Endothelial cell of umbilical vein (primary cell): ENCODE data around the gene NFATC2IP. TPM values are rescaled to one million over a fixed set of nuclear protein-coding genes. Genes with fewer than 3 reads are reported as not detected.

Experiments used
- BruUV-seq: library from RNA; stranded (reverse); fragments of 400-500 nt; replicated peaks from 2 replicates; lab custom pipeline; 2021; lab: Mats Ljungman, UMichigan
- CTCF ChIA-PET: fragments of 300-600, 350-600 bp; sonication (Branson Sonifier 250); formaldehyde crosslinking; loops from one replicate; lab custom pipeline; 2021; ENCODE audit warnings: antibody characterized with exemption, inconsistent platforms; lab: Charles Lee
- POLR2A ChIA-PET: fragments of 300-600, 350-600 bp; sonication (Branson Sonifier 250); formaldehyde crosslinking; loops from one replicate; lab custom pipeline; 2021; ENCODE audit warnings: antibody characterized with exemption, inconsistent platforms; lab: Charles Lee
- DNase-seq: peaks from one replicate; pipeline ENCODE4 v3.0.0-alpha.2; 2011; ENCODE audit warnings: low read depth, low spot score
- FAIRE-seq: peaks from 2 replicates; lab custom pipeline; 2011; peaks lifted over from hg19 to GRCh38; lab: Jason Lieb, UNC
- H2AFZ ChIP-seq: 2 replicates; pipeline ENCODE4 v1.6.0; 2012; ENCODE audit warnings: low read depth, low read length, control low read depth, inconsistent platforms
- H3K27ac ChIP-seq: 2 replicates; pipeline ENCODE4 v1.5.1; 2011; ENCODE audit warnings: low read depth, mild to moderate bottlenecking, control low read depth, low read length, moderate library complexity; ENCODE audit not compliant: insufficient read depth
- H3K27me3 ChIP-seq, 2 experiments: 2 replicates each; pipeline versions ENCODE4 v1.6.0 to v1.6.1; 2011; ENCODE audit warnings: low read length in 2 of 2, mixed read lengths in 1 of 2; ENCODE audit not compliant: control insufficient read depth in 2 of 2, insufficient read depth in 2 of 2
- H3K36me3 ChIP-seq, 2 experiments: 2 replicates in 1 of 2; 3 replicates in 1 of 2; pipeline ENCODE4 v1.5.1; 2011; ENCODE audit warnings: low read length in 2 of 2, mild to moderate bottlenecking in 1 of 2, moderate library complexity in 1 of 2; ENCODE audit not compliant: control insufficient read depth in 2 of 2, insufficient read depth in 2 of 2; ENCODE audit errors: extremely low read depth in 1 of 2
- H3K4me1 ChIP-seq: 3 replicates; pipeline ENCODE4 v1.5.1; 2011; ENCODE audit warnings: mild to moderate bottlenecking, low read length; ENCODE audit not compliant: control insufficient read depth, insufficient read depth; ENCODE audit errors: extremely low read depth
- H3K4me2 ChIP-seq: 2 replicates; pipeline ENCODE4 v1.6.1; 2011; ENCODE audit warnings: low read length, control low read depth, mixed read lengths; ENCODE audit not compliant: insufficient read depth
- H3K4me3 ChIP-seq, 3 experiments: fragments of 200-600 bp in 1 of 3; sonication (generic), shearing (Covaris generic) in 1 of 3; replicated peaks in 1 of 3; 2 replicates each; pipeline ENCODE4 v1.5.1; 2011 to 2016; ENCODE audit warnings: control low read depth in 3 of 3, low read length in 3 of 3, mild to moderate bottlenecking in 2 of 3, inconsistent platforms in 1 of 3, low read depth in 1 of 3, moderate library complexity in 1 of 3; ENCODE audit not compliant: insufficient read depth in 1 of 3
- H3K79me2 ChIP-seq: 2 replicates; pipeline ENCODE4 v1.6.0; 2012; ENCODE audit warnings: low read length, inconsistent platforms; ENCODE audit not compliant: control insufficient read depth, insufficient read depth
- H3K9ac ChIP-seq: replicated peaks from 2 replicates; pipeline ENCODE3; 2011; ENCODE audit warnings: low read length, control low read depth; ENCODE audit not compliant: insufficient read depth; ENCODE audit errors: extremely low read depth
- H3K9me1 ChIP-seq: replicated peaks from 3 replicates; pipeline ENCODE4 v1.6.0; 2011; ENCODE audit warnings: mild to moderate bottlenecking, low read length; ENCODE audit not compliant: control insufficient read depth, insufficient read depth; ENCODE audit errors: extremely low read depth
- H3K9me3 ChIP-seq: replicated peaks from 2 replicates; pipeline ENCODE4 v1.5.1; 2012; ENCODE audit warnings: low read length, inconsistent platforms; ENCODE audit not compliant: control insufficient read depth, insufficient read depth
- H4K20me1 ChIP-seq: replicated peaks from 2 replicates; pipeline ENCODE3; 2011; ENCODE audit warnings: mild to moderate bottlenecking, low read length; ENCODE audit not compliant: control insufficient read depth, insufficient read depth; ENCODE audit errors: extremely low read depth
- CTCF ChIP-seq, 2 donors: IDR thresholded peaks; 1 replicate in 1 of 2; 2 replicates in 1 of 2; pipeline ENCODE4 v1.5.1; 2011; ENCODE audit warnings: low read length in 2 of 2, mild to moderate bottlenecking in 2 of 2, moderate library complexity in 2 of 2, control low read depth in 1 of 2, inconsistent platforms in 1 of 2, low read depth in 1 of 2; ENCODE audit not compliant: insufficient read depth in 1 of 2; ENCODE audit errors: extremely low read depth in 1 of 2
- FOS ChIP-seq: IDR thresholded peaks from 2 replicates; pipeline ENCODE4 v1.6.1; 2011; ENCODE audit warnings: mild to moderate bottlenecking, low read length, moderate library complexity, borderline replicate concordance; ENCODE audit not compliant: insufficient read depth
- dilution Hi-C: fragments of 300-500 bp; cut with MboI; formaldehyde crosslinking; loops from one replicate; pipeline ENCODE4 v1.15.0; 2019; ENCODE audit warnings: low sequenced_read_pairs; ENCODE audit not compliant: extremely low pct_ligation_motif_present
- intact Hi-C: fragments of 100-400 bp; cut with micrococcal nuclease; formaldehyde crosslinking; loops from one replicate; pipeline ENCODE4 v1.10.0; 2022
- polyA plus RNA-seq, 4 experiments: library from polyadenylated mRNA; depleted of rRNA in 3 of 4; stranded (reverse) in 3 of 4; unstranded in 1 of 4; fragments of >200 nt; gene quantifications; 2 replicates each; pipeline versions ENCODE4 v1.2.1 to v1.2.3, GENCODE V29; 2011 to 2012; ENCODE audit warnings: missing spikeins in 1 of 4
- total RNA-seq: library from RNA; stranded (reverse); gene quantifications from 2 replicates; pipeline ENCODE4 v1.2.3, GENCODE V29; 2021

The NFATC2IP gene
- total and polyA plus RNA-seq, 2 donors (not counting 3 experiments of a cell fraction or from before 2014, with no cell fraction given) = 64.1 to 69.6 TPM

DNA sequence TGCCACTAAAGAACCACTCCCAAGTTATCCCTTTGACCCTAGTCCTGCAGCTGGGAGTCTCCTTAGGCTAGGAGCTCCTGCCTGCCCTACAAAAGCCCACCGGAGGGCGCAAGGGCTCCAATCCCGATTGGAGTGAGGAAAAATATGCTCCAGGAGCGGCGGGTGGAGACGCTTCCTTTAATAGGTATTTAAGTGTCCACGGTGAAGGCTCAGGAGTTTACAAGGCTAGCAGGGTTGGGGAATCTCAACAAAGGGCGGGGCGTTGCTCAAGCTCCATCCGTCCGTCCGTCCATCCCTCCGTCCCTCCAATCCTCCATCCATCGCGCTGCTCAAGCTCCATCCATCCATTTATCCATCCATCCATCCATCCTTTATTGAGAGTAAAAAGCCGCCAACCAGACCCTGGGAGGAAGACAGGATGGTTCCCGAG lies 23.3 kb downstream of the NFATC2IP start:
- peaks cover 7% of the 10 kb centered on the region for H3K4me1 ChIP-seq
- H3K9ac ChIP-seq = peak overlapping the region; percentile 99
- ChIA-PET CTCF (interaction anchor here (0.5 to 1.3 kb wide), 25 partner anchors 8 to 755 kb away, joined by 3 to 9 read pairs (median 4); partner anchors contain the start of genes ATXN2L, LAT, NFATC2IP and RABEP2), POLR2A (interaction anchor here (1.2 kb wide), 1 partner anchor 9 kb away, joined by 3 read pairs; no protein-coding TSS in a partner anchor)
- intact Hi-C loops = loop anchor here (2.0 kb wide), 1 partner anchor 23 kb away; the partner anchor contains the start of gene NFATC2IP
- H4K20me1 ChIP-seq = no peaks in the 10 kb centered on the region
- peak; percentile 68 for DNase-seq
- no peaks in the 10 kb centered on the region for H3K9me3 ChIP-seq
- H3K27me3 ChIP-seq = no peaks in the 10 kb centered on the region
- H3K4me3 ChIP-seq = peak overlapping the region; percentile 68 to 100 (median 84)
- peak overlapping the region; percentile 91 for H3K27ac ChIP-seq
- H3K4me2 ChIP-seq = peak overlapping the region; percentile 93
- peaks cover 0 to 6% of the 10 kb centered on the region in 2 experiments for H3K36me3 ChIP-seq
- no peaks in the 10 kb centered on the region for H3K9me1 ChIP-seq
- no peak for FAIRE-seq
- dilution Hi-C loops = no loop called here
- TF ChIP-seq CTCF (IDR thresholded peaks at IDR 0.05; ENCODE audit: extremely low read depth in 1 of 2, insufficient read depth in 1 of 2, low read depth in 1 of 2, low read length in 2 of 2) (peak; percentile 66 to 78), FOS (no peak)
- peaks cover 15% of the 10 kb centered on the region for H3K79me2 ChIP-seq
- BruUV-seq = TSS peak; percentile 92
- H2AFZ ChIP-seq = peak overlapping the region; percentile 80
